Duodenal mucosa (tissue), 2 donors: ENCODE results near the gene KIRREL2.
"Not testable (repeated sequence)": the region's sequence is repeated elsewhere in the genome, so short reads cannot be mapped to it uniquely, and the experiment has no call there.

ENCODE experiments used
- H3K27ac ChIP-seq: one replicate; pipeline ENCODE4 v1.7.0; 2013; ENCODE audit warnings: low read depth, low read length
- H3K27me3 ChIP-seq, 2 donors: one replicate each; pipeline ENCODE4 v1.7.0; 2013; ENCODE audit warnings: low read length in 2 of 2, control low read depth in 1 of 2; ENCODE audit not compliant: insufficient read depth in 2 of 2, control insufficient read depth in 1 of 2
- H3K36me3 ChIP-seq, 2 donors: one replicate each; pipeline ENCODE4 v1.7.0; 2013; ENCODE audit warnings: low read length in 2 of 2, control low read depth in 1 of 2; ENCODE audit not compliant: insufficient read depth in 2 of 2, control insufficient read depth in 1 of 2
- H3K4me1 ChIP-seq, 2 donors: one replicate each; pipeline ENCODE4 v1.7.0; 2013; ENCODE audit warnings: low read length in 2 of 2, control low read depth in 1 of 2; ENCODE audit not compliant: insufficient read depth in 2 of 2, control insufficient read depth in 1 of 2
- H3K4me3 ChIP-seq, 2 donors: one replicate each; pipeline ENCODE4 v1.7.0; 2013; ENCODE audit warnings: low read length in 2 of 2, low read depth in 1 of 2
- H3K9ac ChIP-seq, 2 donors: one replicate each; pipeline ENCODE4 v1.7.0; 2013; ENCODE audit warnings: low read length in 2 of 2, low read depth in 1 of 2
- H3K9me3 ChIP-seq, 2 donors: one replicate each; pipeline ENCODE4 v1.7.0; 2013; ENCODE audit warnings: low read length in 2 of 2, control low read depth in 1 of 2; ENCODE audit not compliant: control insufficient read depth in 1 of 2

KIRREL2 gene

DNA sequence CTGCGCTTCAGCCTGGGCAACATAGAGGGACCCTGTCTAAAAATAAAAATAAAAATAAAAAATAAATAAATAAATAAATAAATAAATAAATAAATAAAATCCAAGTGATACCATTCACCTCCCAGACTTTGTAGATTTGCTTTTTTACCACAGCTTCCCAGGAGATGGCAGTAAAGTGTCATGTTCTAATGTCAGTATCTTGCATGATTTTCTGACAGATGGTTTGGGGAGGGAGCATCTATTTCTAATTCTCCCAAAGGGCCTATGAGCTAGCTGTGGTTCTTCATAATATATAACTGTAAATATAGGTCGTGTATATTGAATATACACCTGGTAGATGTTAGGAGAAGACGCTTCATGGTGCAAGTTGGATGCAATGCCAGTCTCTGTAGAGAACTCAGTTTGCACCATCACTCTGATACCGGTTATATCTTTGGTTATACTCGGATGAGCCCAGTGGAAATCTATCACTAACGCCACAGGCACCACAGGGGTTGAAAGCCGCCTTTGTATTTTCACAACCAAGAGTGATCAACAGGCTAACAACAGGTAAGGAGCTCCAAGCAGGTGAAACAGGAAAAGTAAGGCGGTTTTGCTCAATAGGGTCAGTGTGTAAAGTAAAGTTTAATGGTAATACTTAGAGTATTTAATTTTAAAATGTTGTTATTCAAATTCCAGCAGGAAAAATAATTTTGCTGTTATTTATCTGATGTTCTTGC, 25.6 kb downstream of the KIRREL2 start:
- Histone ChIP-seq H3K4me1 (no peaks in the 10 kb centered on the region), H3K4me3 (no peak overlapping the region), H3K27ac (no peak overlapping the region), H3K36me3 (no peaks in the 10 kb centered on the region), H3K9ac (no peak overlapping the region), H3K9me3 (no peaks in the 10 kb centered on the region), H3K27me3 (peaks cover 0 to 5% of the 10 kb centered on the region in 2 donors)

- Histone ChIP-seq H3K36me3 (peaks cover 7 to 11% of the 10 kb centered on the region in 2 donors), H3K9me3 (no peaks in the 10 kb centered on the region)
Observed at GRCh38 chr19:35883882-35884281, 27.2 kb downstream of the KIRREL2 start.

DNA sequence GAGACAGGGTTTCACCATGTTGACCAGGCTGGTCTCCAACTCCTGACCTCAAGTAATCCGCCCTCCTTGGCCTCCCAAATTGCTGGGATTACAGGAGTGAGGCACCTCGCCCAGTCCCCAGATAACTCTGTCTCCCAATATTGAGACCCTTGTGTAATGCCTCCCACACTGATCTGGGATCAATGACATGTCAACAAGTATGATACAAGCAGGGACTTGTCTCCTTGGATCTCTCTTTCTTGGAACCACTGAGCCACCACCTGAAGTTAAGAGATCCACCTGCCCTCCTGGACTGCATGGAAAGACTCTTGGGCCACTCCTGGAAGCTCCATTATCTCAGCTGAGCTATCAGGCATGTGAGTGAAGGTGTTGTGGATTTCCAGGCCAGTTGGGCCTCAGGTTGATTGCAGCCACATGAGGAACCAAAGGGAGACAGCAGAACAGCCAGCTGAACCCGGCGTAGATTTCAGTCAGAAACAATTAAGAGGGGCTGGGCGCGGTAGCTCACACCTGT, 28.6 kb downstream of the KIRREL2 start:
- no peaks in the 10 kb centered on the region for H3K27me3 ChIP-seq
- peaks cover 14 to 25% of the 10 kb centered on the region in 2 donors for H3K36me3 ChIP-seq
- H3K4me1 ChIP-seq, result no peaks in the 10 kb centered on the region
- H3K9me3 ChIP-seq, result no peaks in the 10 kb centered on the region
- no peak overlapping the region for H3K27ac ChIP-seq
- H3K4me3 ChIP-seq, result no peak overlapping the region
- no peak overlapping the region for H3K9ac ChIP-seq

More at GRCh38 chr19:35883882-35884281, 27.2 kb downstream of the KIRREL2 start:
- Histone ChIP-seq H3K27ac (no peak overlapping the region), H3K4me1 (no peaks in the 10 kb centered on the region), H3K27me3 (peaks cover 0 to 5% of the 10 kb centered on the region in 2 donors), H3K9ac (no peak overlapping the region), H3K4me3 (no peak overlapping the region)

- Histone ChIP-seq H3K36me3 (peaks cover 14 to 31% of the 10 kb centered on the region in 2 donors), H3K9me3 (no peaks in the 10 kb centered on the region), H3K9ac (no peak overlapping the region), H3K4me1 (no peaks in the 10 kb centered on the region), H3K4me3 (no peak overlapping the region), H3K27ac (no peak overlapping the region), H3K27me3 (no peaks in the 10 kb centered on the region)
Observed at GRCh38 chr19:35885904-35886303, 29.2 kb downstream of the KIRREL2 start.

DNA sequence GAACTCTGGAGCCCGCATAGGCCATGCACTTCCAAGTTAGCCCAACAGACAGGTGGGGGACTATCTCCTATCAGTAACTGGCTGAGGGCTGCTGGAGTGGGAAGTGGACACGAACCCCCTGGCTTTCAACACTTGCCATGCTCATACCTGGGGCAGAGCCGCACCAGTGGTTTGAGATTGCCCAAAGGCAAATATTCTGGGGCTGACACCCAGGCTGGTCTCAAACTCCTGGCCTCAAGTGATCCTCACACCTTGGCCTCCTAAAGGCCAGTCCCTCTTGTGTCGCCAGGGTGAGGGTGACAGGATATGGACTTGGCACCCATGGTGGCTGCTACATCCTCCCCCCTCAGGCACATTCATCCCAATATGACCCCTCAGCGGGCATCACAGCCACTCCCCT, 30.5 kb downstream of the KIRREL2 start:
- no peaks in the 10 kb centered on the region for H3K9me3 ChIP-seq
- H3K27me3 ChIP-seq, result no peaks in the 10 kb centered on the region
- H3K4me1 ChIP-seq, result no peaks in the 10 kb centered on the region
- H3K9ac ChIP-seq, result no peak overlapping the region
- no peak overlapping the region for H3K4me3 ChIP-seq
- no peak overlapping the region for H3K27ac ChIP-seq
- H3K36me3 ChIP-seq, result peaks cover 14 to 36% of the 10 kb centered on the region in 2 donors

- peaks cover 14 to 43% of the 10 kb centered on the region in 2 donors for H3K36me3 ChIP-seq
- no peaks in the 10 kb centered on the region for H3K9me3 ChIP-seq
- H3K27me3 ChIP-seq, result no peaks in the 10 kb centered on the region
- no peak overlapping the region for H3K27ac ChIP-seq
- H3K9ac ChIP-seq, result no peak overlapping the region
- H3K4me3 ChIP-seq, result no peak overlapping the region
- H3K4me1 ChIP-seq, result no peaks in the 10 kb centered on the region
Observed at GRCh38 chr19:35888398-35888797, 31.7 kb downstream of the KIRREL2 start.

DNA sequence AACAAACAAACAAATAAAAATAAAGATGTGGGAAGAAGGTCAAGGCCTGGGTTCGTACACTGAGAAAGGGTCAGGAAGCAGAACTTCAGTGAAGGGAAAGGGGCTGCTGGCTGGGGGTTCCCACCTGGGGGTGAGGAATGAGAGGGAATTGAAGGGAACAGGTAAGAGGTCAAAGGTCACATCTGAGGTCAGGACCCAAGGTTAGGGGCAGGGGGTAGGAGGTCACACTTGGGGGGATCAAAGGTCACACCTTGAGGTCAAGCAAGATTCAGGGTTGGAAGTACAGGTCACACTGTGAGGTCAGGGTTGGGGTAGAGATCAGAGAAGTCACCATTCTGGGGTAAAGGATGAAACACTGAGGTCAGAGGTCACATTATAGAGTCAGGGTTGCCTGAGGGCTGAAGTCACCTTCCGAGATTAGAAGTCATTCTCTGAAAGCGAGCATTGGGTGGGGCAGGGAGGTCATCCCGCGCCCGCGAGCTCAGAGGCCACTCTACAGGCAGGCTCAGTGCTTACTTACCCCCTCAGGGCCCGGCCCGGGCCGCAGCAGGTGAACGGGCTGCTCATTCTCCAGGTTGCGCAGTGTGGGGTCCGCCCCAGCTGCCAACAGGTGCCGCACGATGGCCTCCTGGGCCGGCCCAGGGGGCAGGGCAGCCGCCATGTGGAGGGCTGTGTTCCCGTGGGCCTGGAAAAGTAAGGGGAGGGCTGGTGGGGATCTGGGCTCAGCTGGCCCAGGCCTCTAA, 32.8 kb downstream of the KIRREL2 start:
- no peaks in the 10 kb centered on the region for H3K4me1 ChIP-seq
- H3K4me3 ChIP-seq, result no peak overlapping the region
- no peaks in the 10 kb centered on the region for H3K9me3 ChIP-seq
- peaks cover 14 to 53% of the 10 kb centered on the region in 2 donors for H3K36me3 ChIP-seq
- no peak overlapping the region for H3K27ac ChIP-seq
- no peak overlapping the region for H3K9ac ChIP-seq
- H3K27me3 ChIP-seq, result no peaks in the 10 kb centered on the region

DNA sequence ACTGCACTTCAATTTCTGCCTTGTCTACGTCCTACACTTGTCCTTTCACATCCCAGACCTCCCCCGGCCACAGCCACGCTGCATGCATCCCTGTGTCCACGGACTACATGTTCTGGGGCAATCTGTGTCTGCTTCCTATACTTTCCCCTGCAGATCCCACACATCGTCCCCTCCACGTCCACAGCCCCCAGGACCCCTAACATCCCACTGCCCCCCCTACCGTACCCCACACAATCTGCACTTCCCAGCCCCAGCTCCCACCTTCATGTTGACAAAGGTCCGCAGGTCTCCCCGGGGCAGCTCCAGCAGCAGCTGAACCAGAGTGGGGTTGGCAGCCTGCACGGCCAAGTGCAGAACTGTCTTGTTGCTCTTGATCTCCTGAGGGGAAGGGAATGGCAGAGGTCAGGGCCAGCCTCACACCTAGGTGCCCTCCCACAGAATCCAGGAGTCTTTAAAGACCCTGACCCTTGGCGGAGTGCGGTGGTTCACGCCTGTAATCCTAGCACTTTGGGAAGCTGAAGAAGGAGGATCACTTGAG, 33.5 kb downstream of the KIRREL2 start:
- no peak overlapping the region for H3K4me3 ChIP-seq
- H3K27ac ChIP-seq, result no peak overlapping the region
- no peaks in the 10 kb centered on the region for H3K4me1 ChIP-seq
- no peak overlapping the region for H3K9ac ChIP-seq
- H3K36me3 ChIP-seq, result peaks cover 14 to 55% of the 10 kb centered on the region in 2 donors
- no peaks in the 10 kb centered on the region for H3K27me3 ChIP-seq
- no peaks in the 10 kb centered on the region for H3K9me3 ChIP-seq

DNA sequence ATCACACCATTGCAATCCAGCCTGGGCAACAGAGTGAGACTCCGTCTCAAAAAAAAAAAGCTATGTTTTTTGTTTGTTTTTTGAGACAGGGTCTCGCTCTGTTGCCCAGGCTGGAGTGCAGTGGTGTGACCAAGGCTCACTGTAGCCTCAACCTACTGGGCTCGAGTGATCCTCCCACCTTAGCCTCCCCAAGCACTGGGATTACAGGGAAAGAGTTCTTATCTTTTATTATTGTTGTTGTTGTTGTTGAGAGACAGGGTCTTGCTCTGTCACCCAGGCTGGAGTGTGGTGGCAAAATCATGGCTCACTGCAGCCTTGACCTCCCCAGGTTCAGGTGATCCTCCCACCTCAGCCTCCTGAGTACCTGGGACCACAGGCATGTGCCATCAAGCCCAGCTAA, 35.1 kb downstream of the KIRREL2 start:
- H3K4me3 ChIP-seq, H3K9ac ChIP-seq, H3K4me1 ChIP-seq, H3K9me3 ChIP-seq, H3K27ac ChIP-seq, H3K27me3 ChIP-seq: not testable (repeated sequence)
- H3K36me3 ChIP-seq, result peaks cover 14 to 68% of the 10 kb centered on the region in 2 donors

DNA sequence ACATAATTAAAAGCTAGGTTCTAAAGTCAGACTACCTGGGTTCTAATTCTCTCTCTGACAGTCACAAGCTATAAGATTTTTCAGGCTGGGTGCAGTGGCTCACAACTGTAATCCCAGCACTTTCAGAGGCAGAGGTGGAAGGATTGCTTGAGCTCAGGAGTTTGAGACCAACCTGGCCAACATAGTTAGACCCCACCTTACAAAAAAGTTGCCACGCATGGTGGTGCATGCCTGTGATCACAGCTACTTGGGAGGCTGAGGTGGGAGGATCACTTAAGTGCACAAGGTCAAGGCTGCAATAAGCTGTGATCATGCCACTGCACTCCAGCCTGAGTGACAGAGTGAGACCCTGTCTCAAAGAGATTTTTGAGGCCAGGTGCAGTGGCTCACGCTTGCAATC, 37.6 kb downstream of the KIRREL2 start:
- H3K4me1 ChIP-seq, result peaks cover 0 to 12% of the 10 kb centered on the region in 2 donors
- no peaks in the 10 kb centered on the region for H3K27me3 ChIP-seq
- no peaks in the 10 kb centered on the region for H3K9me3 ChIP-seq
- no peak overlapping the region for H3K9ac ChIP-seq
- H3K4me3 ChIP-seq, result no peak overlapping the region
- peaks cover 5 to 54% of the 10 kb centered on the region in 2 donors for H3K36me3 ChIP-seq
- H3K27ac ChIP-seq, result no peak overlapping the region
